Upper lobe of right lung (tissue), 1 donor: ENCODE results near the gene TGIF1. TPM values are rescaled to one million over a fixed set of nuclear protein-coding genes. Genes with fewer than 3 reads are reported as not detected.

ENCODE experiments used
- ATAC-seq: fragments of 200-7000 bp; cut with Tn5 transposase; one replicate; pipeline ENCODE4 v1.9.1; 2020; ENCODE audit warnings: mild to moderate bottlenecking, moderate library complexity
- DNase-seq: peaks from one replicate; pipeline ENCODE4 v3.0.0-alpha.2; 2020
- H3K27ac ChIP-seq: fragments of 200-600 bp; one replicate; pipeline ENCODE4 v1.8.0; 2022
- H3K27me3 ChIP-seq: fragments of 200-600 bp; one replicate; pipeline ENCODE4 v1.8.0; 2022; ENCODE audit warnings: mild to moderate bottlenecking
- H3K36me3 ChIP-seq: fragments of 200-600 bp; one replicate; pipeline ENCODE4 v1.8.0; 2022
- H3K4me1 ChIP-seq: fragments of 200-600 bp; one replicate; pipeline ENCODE4 v1.8.0; 2022
- H3K4me3 ChIP-seq: fragments of 200-600 bp; one replicate; pipeline ENCODE4 v1.8.0; 2022; ENCODE audit warnings: mild to moderate bottlenecking
- H3K9me3 ChIP-seq: fragments of 200-600 bp; one replicate; pipeline ENCODE4 v1.8.0; 2022
- CTCF ChIP-seq: fragments of 200-600 bp; IDR thresholded peaks from one replicate; pipeline ENCODE4 v1.8.0; 2022; ENCODE audit warnings: antibody characterized with exemption
- intact Hi-C: fragments of 100-400 bp; cut with DNase I; formaldehyde crosslinking; loops from one replicate; pipeline ENCODE4 v1.11.0; 2022
- total RNA-seq: library from RNA; stranded (reverse); fragmentation: NEBNext Ultra II Directional; extraction: Animal tissue kit (Norgen Biotek cat#: 25700); gene quantifications from one replicate; pipeline ENCODE4 v1.2.1, GENCODE V29; 2021
- donor health status: DM: no; HTN: yes; CAD: no; lungs with severe emphysema.

TGIF1 gene
- total RNA-seq, 1 donor from 2014 or later: 48.4 TPM

- ATAC-seq: no peak
- H3K4me3 ChIP-seq: no peak overlapping the region
- H3K9me3 ChIP-seq: no peaks in the 10 kb centered on the region
- H3K4me1 ChIP-seq: peaks cover 30% of the 10 kb centered on the region
- H3K36me3 ChIP-seq: peaks cover 46% of the 10 kb centered on the region
- no peaks in the 10 kb centered on the region for H3K27me3 ChIP-seq
- intact Hi-C loops: no loop called here
- TF ChIP-seq CTCF: no peak
- DNase-seq: no peak
- no peak overlapping the region for H3K27ac ChIP-seq
These were observed 10.9 kb downstream of the TGIF1 start for GRCh38 chr18:3460823-3461398.

- intact Hi-C loops: no loop called here
- Histone ChIP-seq H3K27ac (no peak overlapping the region), H3K4me3 (no peak overlapping the region), H3K36me3 (peaks cover 39% of the 10 kb centered on the region), H3K4me1 (peaks cover 22% of the 10 kb centered on the region), H3K9me3 (no peaks in the 10 kb centered on the region), H3K27me3 (no peaks in the 10 kb centered on the region)
- DNase-seq (no peak), ATAC-seq (no peak)
- no peak for TF ChIP-seq CTCF
These were observed 11.7 kb downstream of the TGIF1 start for GRCh38 chr18:3461704-3462103.

- DNase-seq: no peak
- H3K27ac ChIP-seq: no peak overlapping the region
- H3K4me1 ChIP-seq: peaks cover 16% of the 10 kb centered on the region
- ATAC-seq: no peak
- H3K4me3 ChIP-seq: no peak overlapping the region
- H3K36me3 ChIP-seq: peaks cover 26% of the 10 kb centered on the region
- no peaks in the 10 kb centered on the region for H3K9me3 ChIP-seq
- H3K27me3 ChIP-seq: no peaks in the 10 kb centered on the region
- intact Hi-C loops: no loop called here
- no peak for TF ChIP-seq CTCF
These were observed 13.1 kb downstream of the TGIF1 start for GRCh38 chr18:3463051-3463450.

GRCh38 chr18:3466045-3466444 lies 16.1 kb downstream of the TGIF1 start:
- peaks cover 4% of the 10 kb centered on the region for H3K36me3 ChIP-seq
- TF ChIP-seq CTCF: no peak
- ATAC-seq (peak; percentile 71), DNase-seq (no peak)
- H3K27ac ChIP-seq: peak overlapping the region; percentile 14
- no peaks in the 10 kb centered on the region for H3K27me3 ChIP-seq
- H3K9me3 ChIP-seq: no peaks in the 10 kb centered on the region
- intact Hi-C loops: no loop called here
- H3K4me1 ChIP-seq: no peaks in the 10 kb centered on the region
- no peak overlapping the region for H3K4me3 ChIP-seq

GRCh38 chr18:3466872-3467271 lies 16.9 kb downstream of the TGIF1 start:
- DNase-seq: no peak
- intact Hi-C loops: no loop called here
- H3K27me3 ChIP-seq: no peaks in the 10 kb centered on the region
- no peak for TF ChIP-seq CTCF
- peaks cover 4% of the 10 kb centered on the region for H3K36me3 ChIP-seq
- peak; percentile 41 for ATAC-seq
- no peaks in the 10 kb centered on the region for H3K9me3 ChIP-seq
- no peaks in the 10 kb centered on the region for H3K4me1 ChIP-seq
- peak overlapping the region; percentile 14 for H3K27ac ChIP-seq
- no peak overlapping the region for H3K4me3 ChIP-seq
